H1 (cell line): ENCODE results near the gene SNAPC1. TPM values are rescaled to one million over a fixed set of nuclear protein-coding genes. Genes with fewer than 3 reads are reported as not detected.

Experiments
- CTCF ChIA-PET: fragments of 300-600 bp; sonication (Branson Sonifier 250); formaldehyde crosslinking; loops from one replicate; lab custom pipeline; 2021; ENCODE audit not compliant: partially characterized antibody; lab: Charles Lee
- POLR2A ChIA-PET: fragments of 300-600 bp; sonication (Branson Sonifier 250); formaldehyde crosslinking; loops from one replicate; lab custom pipeline; 2021; ENCODE audit warnings: inconsistent platforms; ENCODE audit not compliant: partially characterized antibody; lab: Charles Lee
- DNase-seq, 2 experiments: peaks; one replicate each; pipeline versions ENCODE4 v3.0.0 to v3.0.0-alpha.2; 2010 to 2022; ENCODE audit warnings: low spot score in 2 of 2, low read depth in 1 of 2, mixed read lengths in 1 of 2
- FAIRE-seq: peaks from 2 replicates; lab custom pipeline; 2011; peaks lifted over from hg19 to GRCh38; lab: Jason Lieb, UNC
- H2AFZ ChIP-seq: 2 replicates; pipeline ENCODE4 v1.8.1; 2012; ENCODE audit warnings: low read length, inconsistent platforms
- H2AK5ac ChIP-seq: 2 replicates; pipeline ENCODE4 v1.6.1; 2013; ENCODE audit warnings: low read depth, low read length
- H2BK120ac ChIP-seq: replicated peaks from 2 replicates; pipeline ENCODE3; 2013; ENCODE audit warnings: low read depth, low read length, inconsistent platforms
- H2BK12ac ChIP-seq: 2 replicates; pipeline ENCODE4 v1.6.1; 2013; ENCODE audit warnings: low read depth, low read length
- H2BK15ac ChIP-seq: 2 replicates; pipeline ENCODE4 v1.6.1; 2013; ENCODE audit warnings: low read length
- H2BK20ac ChIP-seq: 2 replicates; pipeline ENCODE4 v1.6.1; 2013; ENCODE audit warnings: low read length
- H2BK5ac ChIP-seq: 2 replicates; pipeline ENCODE4 v1.6.1; 2013; ENCODE audit warnings: low read depth, low read length
- H3K14ac ChIP-seq: 2 replicates; pipeline ENCODE4 v1.6.1; 2013; ENCODE audit warnings: inconsistent platforms; ENCODE audit not compliant: insufficient read length
- H3K18ac ChIP-seq: 2 replicates; pipeline ENCODE4 v1.6.1; 2013; ENCODE audit warnings: low read length; ENCODE audit errors: extremely low read depth
- H3K23ac ChIP-seq: 2 replicates; pipeline ENCODE4 v1.6.1; 2013; ENCODE audit warnings: inconsistent platforms; ENCODE audit not compliant: insufficient read length
- H3K23me2 ChIP-seq: 2 replicates; pipeline ENCODE4 v1.6.1; 2013; ENCODE audit warnings: low read depth, low read length
- H3K27ac ChIP-seq: 2 replicates; pipeline ENCODE4 v1.6.1; 2011; ENCODE audit warnings: low read depth, low read length, inconsistent platforms
- H3K27me3 ChIP-seq, 4 experiments: replicated peaks in 1 of 4; 1 replicate in 1 of 4; 2 replicates in 3 of 4; pipeline versions ENCODE4 v1.6.1 to v1.8.1; 2011 to 2013; ENCODE audit warnings: low read length in 3 of 4, mild to moderate bottlenecking in 3 of 4, inconsistent platforms in 2 of 4, mixed read lengths in 2 of 4, moderate library complexity in 1 of 4; ENCODE audit not compliant: control insufficient read depth in 3 of 4, insufficient read depth in 3 of 4; ENCODE audit errors: extremely low read depth in 1 of 4
- H3K36me3 ChIP-seq, 4 experiments: 2 replicates each; pipeline versions ENCODE4 v1.6.1 to v1.8.1; 2011 to 2013; ENCODE audit warnings: mild to moderate bottlenecking in 4 of 4, low read length in 3 of 4, moderate library complexity in 2 of 4, control low read depth in 1 of 4, inconsistent platforms in 1 of 4; ENCODE audit not compliant: insufficient read depth in 4 of 4, control insufficient read depth in 2 of 4
- H3K4ac ChIP-seq: replicated peaks from 2 replicates; pipeline ENCODE3; 2013; ENCODE audit warnings: low read length, low read depth, mixed read lengths, inconsistent platforms; ENCODE audit not compliant: insufficient read length
- H3K4me1 ChIP-seq, 4 experiments: replicated peaks in 1 of 4; 1 replicate in 1 of 4; 2 replicates in 3 of 4; pipeline versions ENCODE4 v1.6.1 to v1.8.1; 2011 to 2013; ENCODE audit warnings: low read length in 3 of 4, inconsistent platforms in 2 of 4, mixed read lengths in 1 of 4; ENCODE audit not compliant: insufficient read depth in 4 of 4, control insufficient read depth in 3 of 4
- H3K4me2 ChIP-seq, 2 experiments: 2 replicates each; pipeline versions ENCODE4 v1.6.1 to v1.8.1; 2011 to 2013; ENCODE audit warnings: low read depth in 2 of 2, low read length in 2 of 2, control low read depth in 1 of 2, inconsistent platforms in 1 of 2, mild to moderate bottlenecking in 1 of 2; ENCODE audit not compliant: insufficient read depth in 1 of 2
- H3K4me3 ChIP-seq, 4 experiments: fragments of 200-600, 300-600 bp in 1 of 4; sonication (generic), shearing (Covaris generic), sonication (Bioruptor Twin) in 1 of 4; 2 replicates each; pipeline versions ENCODE4 v1.5.1 to v1.8.1; 2011 to 2016; ENCODE audit warnings: low read length in 4 of 4, low read depth in 3 of 4, control low read depth in 2 of 4, inconsistent platforms in 2 of 4, mild to moderate bottlenecking in 2 of 4, mixed read lengths in 1 of 4, moderate library complexity in 1 of 4; ENCODE audit not compliant: insufficient read depth in 2 of 4; ENCODE audit errors: extremely low read depth in 1 of 4
- H3K56ac ChIP-seq: replicated peaks from 2 replicates; pipeline ENCODE3; 2013; ENCODE audit warnings: low read depth, mild to moderate bottlenecking, mixed read lengths, low read length, inconsistent platforms; ENCODE audit not compliant: insufficient read length
- H3K79me1 ChIP-seq: 2 replicates; pipeline ENCODE4 v1.6.1; 2013; ENCODE audit warnings: low read depth, low read length, control low read depth
- H3K79me2 ChIP-seq, 2 experiments: 2 replicates each; pipeline versions ENCODE4 v1.6.1 to v1.8.1; 2012 to 2013; ENCODE audit warnings: low read length in 2 of 2, mild to moderate bottlenecking in 2 of 2, inconsistent platforms in 1 of 2; ENCODE audit not compliant: insufficient read depth in 2 of 2, control insufficient read depth in 1 of 2
- H3K9ac ChIP-seq, 4 experiments: replicated peaks in 1 of 4; 1 replicate in 1 of 4; 2 replicates in 3 of 4; pipeline versions ENCODE4 v1.6.1 to v1.8.1; 2011 to 2013; ENCODE audit warnings: low read depth in 3 of 4, low read length in 3 of 4, control low read depth in 2 of 4, mild to moderate bottlenecking in 2 of 4, moderate library complexity in 2 of 4, inconsistent platforms in 1 of 4; ENCODE audit errors: extremely low read depth in 1 of 4
- H3K9me3 ChIP-seq, 2 experiments: 2 replicates each; pipeline versions ENCODE4 v1.6.1 to v1.8.1; 2012 to 2013; ENCODE audit warnings: mild to moderate bottlenecking in 2 of 2, moderate library complexity in 2 of 2, control low read depth in 1 of 2, inconsistent platforms in 1 of 2, low read depth in 1 of 2, low read length in 1 of 2, mixed read lengths in 1 of 2; ENCODE audit not compliant: insufficient read depth in 2 of 2
- H4K20me1 ChIP-seq, 2 experiments: replicated peaks in 1 of 2; 2 replicates each; pipeline versions ENCODE3 to v1.8.1; 2011 to 2013; ENCODE audit warnings: inconsistent platforms in 2 of 2, low read length in 2 of 2, mild to moderate bottlenecking in 1 of 2; ENCODE audit not compliant: insufficient read depth in 2 of 2, control insufficient read depth in 1 of 2
- H4K5ac ChIP-seq: 2 replicates; pipeline ENCODE4 v1.6.1; 2013; ENCODE audit warnings: low read length, low read depth, mixed read lengths, inconsistent platforms; ENCODE audit not compliant: insufficient read length
- H4K8ac ChIP-seq: 2 replicates; pipeline ENCODE4 v1.8.0; 2013; ENCODE audit warnings: mild to moderate bottlenecking, moderate library complexity, low read length, inconsistent platforms; ENCODE audit not compliant: insufficient read depth; ENCODE audit errors: extremely low read depth
- H4K91ac ChIP-seq: replicated peaks from 2 replicates; pipeline ENCODE3; 2013; ENCODE audit warnings: low read length, mixed read lengths, inconsistent platforms; ENCODE audit not compliant: insufficient read length
- BCL11A ChIP-seq, 2 experiments: IDR thresholded peaks; one replicate each; pipeline ENCODE4 v1.6.1; 2011; ENCODE audit warnings: low read depth in 2 of 2, low read length in 2 of 2, mild to moderate bottlenecking in 2 of 2
- CEBPB ChIP-seq: IDR thresholded peaks from 2 replicates; pipeline ENCODE4 v1.6.1; 2012; ENCODE audit warnings: low read depth, low read length
- WGBS, 2 experiments: shearing (Covaris generic) in 1 of 2; methylation state at CpG; one replicate each; pipeline versions ENCODE4 v1.1.6 to v1.1.7; 2013 to 2015; ENCODE audit warnings: low lambda C conversion rate in 2 of 2, mixed read lengths in 2 of 2, inconsistent platforms in 1 of 2, low coverage in 1 of 2, missing lambda C conversion rate in 1 of 2; ENCODE audit not compliant: insufficient replicate concordance in 2 of 2, insufficient coverage in 1 of 2, insufficient read length in 1 of 2; ENCODE audit errors: extremely low coverage in 1 of 2, missing lambda C conversion rate in 1 of 2; 5-methylcytosine and 5-hydroxymethylcytosine counted together
- polyA plus RNA-seq, 7 experiments: library from polyadenylated mRNA; depleted of rRNA in 3 of 7; stranded (reverse) in 5 of 7; unstranded in 2 of 7; fragments of >200 nt in 5 of 7; fragments of 200-250 nt in 2 of 7; gene quantifications; 1 replicate in 5 of 7; 2 replicates in 1 of 7; 4 replicates in 1 of 7; pipeline versions ENCODE4 v1.2.1 to v1.2.3, GENCODE V29; 2011 to 2013; ENCODE audit warnings: missing spikeins in 2 of 7, mixed read lengths in 2 of 7
- total RNA-seq: library from RNA; stranded (reverse); fragmentation: NEBNext Ultra II Directional; extraction: Animal tissue kit (Norgen Biotek cat#: 25700); gene quantifications from 2 replicates; pipeline ENCODE4 v1.2.1, GENCODE V29; 2021

SNAPC1 gene
- total and polyA plus RNA-seq, 2 of the 8 experiments (the other 6 are each of a cell fraction or from before 2014, with no cell fraction given): 5.8 to 11.1 TPM

DNA sequence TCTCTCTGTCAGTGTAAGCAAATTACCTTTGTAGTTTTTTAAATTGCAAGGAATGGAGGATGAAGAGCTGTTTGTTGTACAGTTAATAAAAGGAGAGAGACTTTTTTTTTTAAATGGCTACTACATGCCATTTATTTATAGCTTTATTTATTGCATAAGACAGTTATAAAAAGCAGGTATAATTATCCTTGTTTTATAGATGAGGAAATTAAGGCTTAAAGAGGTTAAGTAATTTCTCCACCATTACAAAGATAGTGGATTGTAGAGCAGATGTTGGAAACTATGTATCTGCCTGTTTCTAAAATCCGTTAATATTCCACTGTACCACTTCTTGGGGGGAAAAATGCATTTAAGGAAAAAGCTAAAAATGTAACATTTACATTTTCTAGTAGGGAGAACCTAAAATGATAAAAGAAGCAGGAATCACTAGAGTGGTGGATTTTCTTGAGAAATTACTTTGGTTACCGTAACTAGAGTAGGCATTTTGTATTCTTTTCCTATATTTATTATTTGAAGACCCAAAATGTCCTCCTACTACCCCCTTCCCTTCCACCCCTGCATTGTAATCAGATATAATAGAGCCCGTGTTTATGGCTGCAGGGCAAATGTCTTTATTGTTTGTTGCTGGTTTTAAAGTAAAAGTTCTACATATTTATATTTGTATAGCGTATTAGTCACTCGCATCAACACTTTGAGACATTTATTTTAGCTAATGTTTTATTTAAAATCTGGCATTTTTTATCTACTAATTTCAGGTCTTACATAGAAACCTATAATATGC, 2.3 kb downstream of the SNAPC1 start:
- H3K14ac ChIP-seq: no peak overlapping the region
- H4K5ac ChIP-seq: no peak overlapping the region
- peaks cover 5% of the 10 kb centered on the region for H3K23me2 ChIP-seq
- 0 out of 2 replicates have a peak, but pooled peaks cover 3% of the 10 kb centered on the region for H3K79me1 ChIP-seq
- no peak overlapping the region for H2BK120ac ChIP-seq
- H3K79me2 ChIP-seq: peaks cover 7 to 49% of the 10 kb centered on the region in 2 experiments; a peak in 3 of 4 replicates
- H2BK5ac ChIP-seq: no peak overlapping the region
- no peak overlapping the region for H3K56ac ChIP-seq
- peaks cover 0 to 31% (median 6%) of the 10 kb centered on the region in 4 experiments; a peak in 4 of 8 replicates for H3K36me3 ChIP-seq
- WGBS, 2 experiments: 87% methylated on average over 5 of the region's 5 CpGs; no CpG with 5 or more reads in 1 of the 2 experiments
- H3K9me3 ChIP-seq: no peaks in the 10 kb centered on the region
- H4K91ac ChIP-seq: no peak overlapping the region
- DNase-seq: no peak
- POLR2A ChIA-PET: interaction anchor here (1.0 to 5.1 kb wide), 4 partner anchors 13 to 18 kb away, joined by 3 to 67 read pairs (median 8); no protein-coding TSS in a partner anchor
- H3K4ac ChIP-seq: no peak overlapping the region
- H3K23ac ChIP-seq: no peak overlapping the region
- no peak overlapping the region for H2BK15ac ChIP-seq
- CTCF ChIA-PET: interaction anchor here (0.6 to 5.2 kb wide), 7 partner anchors 12 to 336 kb away, joined by 3 to 25 read pairs (median 5); no protein-coding TSS in a partner anchor
- H4K20me1 ChIP-seq: no peaks in the 10 kb centered on the region
- H3K9ac ChIP-seq: no peak overlapping the region
- no peak overlapping the region for H2AFZ ChIP-seq
- TF ChIP-seq BCL11A (IDR thresholded peaks at IDR 0.05; ENCODE audit: low read depth in 2 of 2, low read length in 2 of 2) (no peak), CEBPB (0 out of 2 replicates have a peak, but pooled peaks have one; percentile 51)
- no peaks in the 10 kb centered on the region for H3K27me3 ChIP-seq
- no peak overlapping the region for H3K18ac ChIP-seq
- no peak overlapping the region for H2BK20ac ChIP-seq
- no peak overlapping the region for H3K27ac ChIP-seq
- no peak for FAIRE-seq
- peak overlapping the region in 3 of 4 experiments; percentile 94 to 97 (median 96); a peak in 4 of 8 replicates for H3K4me3 ChIP-seq
- peaks cover 0 to 9% (median 4%) of the 10 kb centered on the region in 4 experiments; a peak in 4 of 7 replicates for H3K4me1 ChIP-seq
- peak overlapping the region; percentile 52 to 82 for H3K4me2 ChIP-seq
- H4K8ac ChIP-seq: no peak overlapping the region
- no peak overlapping the region for H2AK5ac ChIP-seq
- no peak overlapping the region for H2BK12ac ChIP-seq
